OCI-LY7 (cell line): ENCODE data around the gene KTN1. TPM values are rescaled to one million over a fixed set of nuclear protein-coding genes. Genes with fewer than 3 reads are reported as not detected.

Experiments used
- BruUV-seq: library from RNA; stranded (reverse); fragments of 400-500 nt; replicated peaks from 2 replicates; lab custom pipeline; 2021; lab: Mats Ljungman, UMichigan
- CTCF ChIA-PET: fragments of 300-600 bp; sonication (Branson Sonifier 250); formaldehyde crosslinking; loops from one replicate; lab custom pipeline; 2022; ENCODE audit warnings: antibody characterized with exemption; ENCODE audit not compliant: unreplicated experiment; lab: Charles Lee
- POLR2A ChIA-PET: fragments of 300-600 bp; sonication (Branson Sonifier 250); formaldehyde crosslinking; loops from one replicate; lab custom pipeline; 2022; ENCODE audit warnings: antibody characterized with exemption; lab: Charles Lee
- DNase-seq: peaks from one replicate; pipeline ENCODE4 v3.0.0-alpha.2; 2015; ENCODE audit warnings: low spot score
- H2AFZ ChIP-seq: fragments of 200-600 bp; sonication (generic), shearing (Covaris generic); 2 replicates; pipeline ENCODE4 v1.6.1; 2014; ENCODE audit warnings: mild to moderate bottlenecking, antibody characterized with exemption, low read length, moderate library complexity
- H3K27ac ChIP-seq: fragments of 200-600 bp; sonication (generic); 2 replicates; pipeline ENCODE4 v1.5.1; 2014; ENCODE audit warnings: mixed run types, low read depth, mild to moderate bottlenecking, moderate library complexity, low read length, inconsistent platforms; ENCODE audit not compliant: poor library complexity, severe bottlenecking
- H3K36me3 ChIP-seq: fragments of 200-600 bp; sonication (generic); 2 replicates; pipeline ENCODE4 v1.6.1; 2014; ENCODE audit warnings: mild to moderate bottlenecking, antibody characterized with exemption, low read length, moderate library complexity, mixed read lengths; ENCODE audit not compliant: insufficient read depth
- H3K4me1 ChIP-seq: fragments of 200-600 bp; sonication (generic); 2 replicates; pipeline ENCODE4 v1.5.1; 2014; ENCODE audit warnings: mild to moderate bottlenecking, low read length; ENCODE audit not compliant: insufficient read depth, poor library complexity, severe bottlenecking
- H3K4me2 ChIP-seq: fragments of 200-600 bp; sonication (generic); 2 replicates; pipeline ENCODE4 v1.6.1; 2014; ENCODE audit warnings: mild to moderate bottlenecking, low read length
- H3K4me3 ChIP-seq: fragments of 200-600 bp; sonication (generic); 2 replicates; pipeline ENCODE4 v1.5.1; 2014; ENCODE audit warnings: mild to moderate bottlenecking, low read depth, low read length; ENCODE audit not compliant: poor library complexity, severe bottlenecking
- H3K79me2 ChIP-seq: fragments of 200-600 bp; sonication (generic); 2 replicates; pipeline ENCODE4 v1.6.1; 2016; ENCODE audit warnings: low read depth, mild to moderate bottlenecking, low read length, moderate library complexity, mixed read lengths; ENCODE audit not compliant: insufficient read depth
- H3K9me2 ChIP-seq: fragments of 200-600 bp; sonication (generic); 2 replicates; pipeline ENCODE4 v1.6.1; 2016; ENCODE audit warnings: mild to moderate bottlenecking, low read length, mixed read lengths; ENCODE audit not compliant: insufficient read depth
- H3K9me3 ChIP-seq: fragments of 200-600 bp; sonication (generic); 2 replicates; pipeline ENCODE4 v1.6.1; 2014; ENCODE audit warnings: mild to moderate bottlenecking, mixed run types, low read length, mixed read lengths
- H4K20me1 ChIP-seq: fragments of 200-600 bp; sonication (generic); 2 replicates; pipeline ENCODE4 v1.6.1; 2014; ENCODE audit warnings: mild to moderate bottlenecking, antibody characterized with exemption, low read length, moderate library complexity, mixed read lengths; ENCODE audit not compliant: insufficient read depth
- EZH2phosphoT487 ChIP-seq: fragments of 200-600 bp; sonication (generic); IDR thresholded peaks from 2 replicates; pipeline ENCODE4 v1.6.1; 2018; ENCODE audit warnings: low read depth, borderline replicate concordance, mild to moderate bottlenecking, mixed run types, antibody characterized with exemption, low read length, moderate library complexity, mixed read lengths
- intact Hi-C: fragments of 100-400 bp; cut with micrococcal nuclease; formaldehyde crosslinking; loops from one replicate; pipeline ENCODE4 v1.10.0; 2022; ENCODE audit not compliant: unreplicated experiment
- total RNA-seq, 2 experiments: library from RNA; depleted of rRNA in 1 of 2; stranded (reverse); fragments of >200 nt in 1 of 2; shearing (Covaris generic) in 1 of 2; gene quantifications; 2 replicates each; pipeline ENCODE4 v1.2.3, GENCODE V29; 2014 to 2022
- TF ChIP-seq, protein P1 (sequence below): fragments of 200-600 bp; sonication (generic); conservative IDR thresholded peaks from 2 replicates; pipeline ENCODE4 v1.5.1; 2014; ENCODE audit warnings: mild to moderate bottlenecking, antibody characterized with exemption, low read length, moderate library complexity, mixed read lengths

KTN1 gene
- total RNA-seq, 2 experiments from 2014 or later: 60.6 to 124 TPM

DNA sequence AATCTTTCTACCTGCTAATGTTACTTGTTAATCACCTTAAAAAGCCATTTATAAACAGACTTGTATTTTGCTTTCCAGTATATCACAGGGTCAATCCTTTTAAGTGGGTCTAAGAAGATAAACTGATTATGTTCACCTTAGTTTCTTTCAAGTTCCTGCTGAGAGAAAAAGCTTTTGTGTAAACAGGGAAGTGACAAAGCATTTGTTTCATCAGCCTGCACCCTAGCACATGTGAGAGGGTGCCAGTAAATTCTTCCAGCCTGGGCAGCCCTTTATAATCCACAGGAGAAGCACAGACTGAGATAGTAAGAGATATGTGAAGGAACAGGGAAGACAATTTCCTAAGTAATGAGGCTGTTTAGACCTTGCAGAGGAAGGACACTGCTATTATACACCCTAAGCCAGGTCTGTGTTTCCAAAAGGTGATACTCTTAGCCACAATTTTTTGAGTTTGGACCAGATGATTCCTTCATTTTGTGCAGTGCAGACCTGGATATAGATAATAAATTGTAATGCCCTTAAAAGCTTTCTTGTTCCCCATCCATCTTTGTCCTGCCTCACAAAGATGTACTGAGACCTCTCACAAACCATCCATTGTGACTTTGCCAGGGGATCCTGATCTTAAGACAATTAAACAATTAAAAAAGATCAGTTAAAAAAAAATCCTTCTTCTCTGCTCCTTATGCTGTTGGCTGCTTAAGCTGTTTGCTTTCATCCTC lies 150.7 kb downstream of the KTN1 start:
- H4K20me1 ChIP-seq: no peaks in the 10 kb centered on the region
- ChIA-PET CTCF (interaction anchor here (1.1 kb wide), 1 partner anchor 14 kb away, joined by 3 read pairs; no protein-coding TSS in a partner anchor), POLR2A (no interaction called here)
- intact Hi-C loops: no loop called here
- no peaks in the 10 kb centered on the region for H3K4me1 ChIP-seq
- no peak for TF ChIP-seq EZH2phosphoT487
- TF ChIP-seq, protein P1, sequence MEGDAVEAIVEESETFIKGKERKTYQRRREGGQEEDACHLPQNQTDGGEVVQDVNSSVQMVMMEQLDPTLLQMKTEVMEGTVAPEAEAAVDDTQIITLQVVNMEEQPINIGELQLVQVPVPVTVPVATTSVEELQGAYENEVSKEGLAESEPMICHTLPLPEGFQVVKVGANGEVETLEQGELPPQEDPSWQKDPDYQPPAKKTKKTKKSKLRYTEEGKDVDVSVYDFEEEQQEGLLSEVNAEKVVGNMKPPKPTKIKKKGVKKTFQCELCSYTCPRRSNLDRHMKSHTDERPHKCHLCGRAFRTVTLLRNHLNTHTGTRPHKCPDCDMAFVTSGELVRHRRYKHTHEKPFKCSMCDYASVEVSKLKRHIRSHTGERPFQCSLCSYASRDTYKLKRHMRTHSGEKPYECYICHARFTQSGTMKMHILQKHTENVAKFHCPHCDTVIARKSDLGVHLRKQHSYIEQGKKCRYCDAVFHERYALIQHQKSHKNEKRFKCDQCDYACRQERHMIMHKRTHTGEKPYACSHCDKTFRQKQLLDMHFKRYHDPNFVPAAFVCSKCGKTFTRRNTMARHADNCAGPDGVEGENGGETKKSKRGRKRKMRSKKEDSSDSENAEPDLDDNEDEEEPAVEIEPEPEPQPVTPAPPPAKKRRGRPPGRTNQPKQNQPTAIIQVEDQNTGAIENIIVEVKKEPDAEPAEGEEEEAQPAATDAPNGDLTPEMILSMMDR: no peak
- H3K27ac ChIP-seq: no peak overlapping the region
- no peak overlapping the region for H3K4me3 ChIP-seq
- H2AFZ ChIP-seq: no peak overlapping the region
- H3K4me2 ChIP-seq: no peak overlapping the region
- no peaks in the 10 kb centered on the region for H3K9me2 ChIP-seq
- H3K9me3 ChIP-seq: no peaks in the 10 kb centered on the region
- BruUV-seq: no TSS peak
- H3K36me3 ChIP-seq: no peaks in the 10 kb centered on the region
- H3K79me2 ChIP-seq: no peaks in the 10 kb centered on the region
- DNase-seq: no peak

DNA sequence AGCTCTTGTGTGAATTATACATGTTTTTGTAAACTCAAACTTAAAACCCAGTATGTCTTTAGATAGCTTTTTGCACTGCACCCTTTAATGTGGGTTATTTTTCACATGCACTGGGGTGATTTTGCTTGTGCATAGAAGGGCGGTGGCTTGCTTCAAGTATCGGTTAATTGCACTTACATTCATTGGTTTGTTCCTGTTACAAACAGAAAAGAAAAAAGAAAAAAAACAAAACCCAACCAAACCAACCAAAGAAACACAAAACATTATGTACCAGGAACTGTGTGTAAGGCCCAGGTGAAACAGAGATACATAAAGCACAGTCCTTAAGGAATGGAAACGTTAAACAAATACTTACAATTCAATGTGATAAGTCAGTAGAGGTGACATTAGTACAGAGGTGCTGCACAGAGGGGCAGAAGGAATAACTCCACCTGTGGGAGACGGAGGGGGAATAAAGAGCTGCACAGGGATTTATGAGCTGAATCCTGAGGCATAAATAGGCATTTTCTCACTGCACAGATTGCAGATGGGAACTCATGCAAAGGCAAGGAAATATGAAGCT lies 151.4 kb downstream of the KTN1 start:
- H3K4me3 ChIP-seq: no peak overlapping the region
- H3K27ac ChIP-seq: no peak overlapping the region
- no peaks in the 10 kb centered on the region for H3K9me2 ChIP-seq
- H3K36me3 ChIP-seq: no peaks in the 10 kb centered on the region
- DNase-seq: no peak
- TF ChIP-seq, protein P1: no peak
- TF ChIP-seq EZH2phosphoT487: no peak
- H3K4me2 ChIP-seq: no peak overlapping the region
- no peaks in the 10 kb centered on the region for H3K4me1 ChIP-seq
- no peak overlapping the region for H2AFZ ChIP-seq
- intact Hi-C loops: no loop called here
- ChIA-PET CTCF (interaction anchor here (1.1 kb wide), 1 partner anchor 15 kb away, joined by 3 read pairs; no protein-coding TSS in a partner anchor), POLR2A (interaction anchor here (0.6 kb wide), 1 partner anchor 56 kb away, joined by 3 read pairs; no protein-coding TSS in a partner anchor)
- no peaks in the 10 kb centered on the region for H3K9me3 ChIP-seq
- no TSS peak for BruUV-seq
- no peaks in the 10 kb centered on the region for H4K20me1 ChIP-seq
- H3K79me2 ChIP-seq: no peaks in the 10 kb centered on the region
